CD14-positive monocyte (primary cell): ENCODE measurements around the gene WWTR1. TPM values are rescaled to one million over a fixed set of nuclear protein-coding genes. Genes with fewer than 3 reads are reported as not detected.

Experiments
- DNase-seq, 3 donors: peaks; one replicate each; pipeline ENCODE4 v3.0.0-alpha.2; 2011 to 2022
- H2AFZ ChIP-seq: 2 replicates; pipeline ENCODE4 v1.6.0; 2012; ENCODE audit warnings: mild to moderate bottlenecking, low read depth, low read length, inconsistent platforms; ENCODE audit not compliant: insufficient read depth, poor library complexity, severe bottlenecking
- H3K27ac ChIP-seq, 2 donors: 1 replicate in 1 of 2; 2 replicates in 1 of 2; pipeline ENCODE4 v1.5.1; 2012 to 2013; ENCODE audit warnings: low read length in 2 of 2, control low read depth in 1 of 2, inconsistent platforms in 1 of 2, low read depth in 1 of 2, mild to moderate bottlenecking in 1 of 2
- H3K27me3 ChIP-seq, 2 donors: one replicate each; pipeline versions ENCODE4 v1.6.0 to v1.6.1; 2011 to 2013; ENCODE audit warnings: low read length in 2 of 2; ENCODE audit not compliant: control insufficient read depth in 2 of 2, insufficient read depth in 2 of 2
- H3K36me3 ChIP-seq, 2 donors: replicated peaks in 1 of 2; 1 replicate in 1 of 2; 2 replicates in 1 of 2; pipeline versions ENCODE4 v1.5.1 to v1.6.1; 2012 to 2013; ENCODE audit warnings: low read length in 2 of 2, control low read depth in 1 of 2, inconsistent platforms in 1 of 2, mild to moderate bottlenecking in 1 of 2; ENCODE audit not compliant: insufficient read depth in 2 of 2, control insufficient read depth in 1 of 2
- H3K4me1 ChIP-seq, 2 donors: 1 replicate in 1 of 2; 2 replicates in 1 of 2; pipeline versions ENCODE4 v1.5.1 to v1.6.1; 2012 to 2013; ENCODE audit warnings: low read length in 2 of 2, control low read depth in 1 of 2, inconsistent platforms in 1 of 2, mild to moderate bottlenecking in 1 of 2, moderate library complexity in 1 of 2; ENCODE audit not compliant: insufficient read depth in 2 of 2, control insufficient read depth in 1 of 2
- H3K4me2 ChIP-seq: replicated peaks from 2 replicates; pipeline ENCODE3; 2012; ENCODE audit warnings: low read length, moderate library complexity, mild to moderate bottlenecking; ENCODE audit not compliant: poor library complexity, severe bottlenecking; ENCODE audit errors: extremely low read depth
- H3K4me3 ChIP-seq, 3 experiments: fragments of 200-600 bp in 1 of 3; sonication (generic) in 1 of 3; replicated peaks in 1 of 3; 1 replicate in 2 of 3; 2 replicates in 1 of 3; pipeline ENCODE4 v1.5.1; 2011 to 2013; ENCODE audit warnings: low read length in 3 of 3, mild to moderate bottlenecking in 3 of 3, control low read depth in 2 of 3, low read depth in 2 of 3, inconsistent platforms in 1 of 3, moderate library complexity in 1 of 3
- H3K79me2 ChIP-seq: 2 replicates; pipeline ENCODE4 v1.6.0; 2012; ENCODE audit warnings: mild to moderate bottlenecking, control low read depth, inconsistent platforms, low read length, moderate library complexity; ENCODE audit not compliant: insufficient read depth
- H3K9ac ChIP-seq: 2 replicates; pipeline ENCODE4 v1.6.0; 2017; ENCODE audit warnings: low read length, mild to moderate bottlenecking; ENCODE audit not compliant: insufficient read depth, poor library complexity, severe bottlenecking
- H3K9me3 ChIP-seq, 2 donors: replicated peaks in 1 of 2; 1 replicate in 1 of 2; 2 replicates in 1 of 2; pipeline versions ENCODE4 v1.5.1 to v1.6.1; 2012 to 2013; ENCODE audit warnings: low read length in 2 of 2, control low read depth in 1 of 2; ENCODE audit not compliant: control insufficient read depth in 1 of 2, insufficient read depth in 1 of 2
- H4K20me1 ChIP-seq: 2 replicates; pipeline ENCODE4 v1.6.0; 2012; ENCODE audit warnings: mild to moderate bottlenecking, low read length, control low read depth, moderate library complexity; ENCODE audit not compliant: insufficient read depth
- H3K27ac Mint-ChIP-seq, 7 donors: one replicate each; pipeline ENCODE4 v1.8.0; 2020; ENCODE audit warnings: mild to moderate bottlenecking in 7 of 7, mixed read lengths in 7 of 7, moderate library complexity in 6 of 7, inconsistent platforms in 2 of 7
- H3K27me3 Mint-ChIP-seq, 3 donors: one replicate each; pipeline ENCODE4 v1.8.0; 2021 to 2022; ENCODE audit warnings: low read depth in 3 of 3, mild to moderate bottlenecking in 3 of 3, mixed read lengths in 3 of 3, moderate library complexity in 3 of 3, inconsistent platforms in 1 of 3
- H3K36me3 Mint-ChIP-seq, 2 donors: one replicate each; pipeline ENCODE4 v1.8.0; 2020; ENCODE audit warnings: mixed read lengths in 2 of 2, inconsistent platforms in 1 of 2, mild to moderate bottlenecking in 1 of 2
- H3K4me1 Mint-ChIP-seq: one replicate; pipeline ENCODE4 v1.8.0; 2020; ENCODE audit warnings: mild to moderate bottlenecking, mixed read lengths
- H3K4me3 Mint-ChIP-seq, 2 donors: one replicate each; pipeline ENCODE4 v1.8.0; 2020; ENCODE audit warnings: mild to moderate bottlenecking in 2 of 2, mixed read lengths in 2 of 2, moderate library complexity in 1 of 2
- H3K9me3 Mint-ChIP-seq, 7 donors: one replicate each; pipeline ENCODE4 v1.8.0; 2020 to 2022; ENCODE audit warnings: mixed read lengths in 7 of 7, mild to moderate bottlenecking in 6 of 7, moderate library complexity in 6 of 7, inconsistent platforms in 2 of 7
- CTCF ChIP-seq: fragments of 200-600 bp; IDR thresholded peaks from one replicate; pipeline ENCODE4 v1.8.0; 2022; ENCODE audit warnings: antibody characterized with exemption, mild to moderate bottlenecking
- WGBS: methylation state at CpG from one replicate; pipeline ENCODE4 v1.1.5; 2013; ENCODE audit warnings: missing lambda C conversion rate; ENCODE audit not compliant: insufficient coverage; 5-methylcytosine and 5-hydroxymethylcytosine counted together
- intact Hi-C, 2 donors: fragments of 100-400 bp; cut with micrococcal nuclease; formaldehyde crosslinking; loops; one replicate each; pipeline versions ENCODE4 v1.15.0 to v1.15.1; 2023
- polyA plus RNA-seq, 3 donors: library from polyadenylated mRNA; depleted of rRNA in 1 of 3; unstranded in 2 of 3; stranded (reverse) in 1 of 3; fragments of 300-500 nt in 2 of 3; fragments of >200 nt in 1 of 3; fragmentation: Illumina TruSeq in 2 of 3; gene quantifications; 1 replicate in 2 of 3; 2 replicates in 1 of 3; pipeline ENCODE4 v1.2.3, GENCODE V29; 2012 to 2021

WWTR1 gene
- polyA plus RNA-seq, 3 donors = not detected

- H4K20me1 ChIP-seq = no peaks in the 10 kb centered on the region
- Mint-ChIP-seq H3K4me1 (peaks cover 6% of the 10 kb centered on the region), H3K36me3 (no peaks in the 10 kb centered on the region), H3K27me3 (peaks cover 41 to 67% (median 53%) of the 10 kb centered on the region in 3 donors), H3K9me3 (no peaks in the 10 kb centered on the region), H3K27ac (no peak overlapping the region), H3K4me3 (no peak overlapping the region)
- H3K27me3 ChIP-seq = peaks cover 10 to 61% of the 10 kb centered on the region in 2 donors
- DNase-seq = no peak
- no peak overlapping the region for H3K27ac ChIP-seq
- no peak for TF ChIP-seq CTCF
- H3K4me3 ChIP-seq = no peak overlapping the region
- H3K4me2 ChIP-seq = no peak overlapping the region
- H2AFZ ChIP-seq = no peak overlapping the region
- H3K9me3 ChIP-seq = no peaks in the 10 kb centered on the region
- no peaks in the 10 kb centered on the region for H3K36me3 ChIP-seq
- no peaks in the 10 kb centered on the region for H3K79me2 ChIP-seq
- WGBS = 80% methylated on average over 4 of the region's 7 CpGs
- intact Hi-C loops = no loop called here
- H3K4me1 ChIP-seq = no peaks in the 10 kb centered on the region
- H3K9ac ChIP-seq = no peak overlapping the region
These were observed 82.4 kb downstream of the WWTR1 start for GRCh38 chr3:149575213-149575960.

GRCh38 chr3:149572796-149573414, 84.9 kb downstream of the WWTR1 start:
- peaks cover 6% of the 10 kb centered on the region for H3K4me1 Mint-ChIP-seq
- Histone ChIP-seq H2AFZ (no peak overlapping the region), H3K9ac (no peak overlapping the region), H3K79me2 (no peaks in the 10 kb centered on the region), H3K4me3 (no peak overlapping the region), H3K36me3 (no peaks in the 10 kb centered on the region), H4K20me1 (no peaks in the 10 kb centered on the region), H3K4me1 (no peaks in the 10 kb centered on the region), H3K9me3 (no peaks in the 10 kb centered on the region), H3K4me2 (no peak overlapping the region), H3K27me3 (peaks cover 6 to 52% of the 10 kb centered on the region in 2 donors), H3K27ac (no peak overlapping the region)
- peaks cover 0 to 4% (median 0%) of the 10 kb centered on the region in 7 donors for H3K9me3 Mint-ChIP-seq
- DNase-seq = no peak
- H3K27me3 Mint-ChIP-seq = peaks cover 28 to 57% (median 47%) of the 10 kb centered on the region in 3 donors
- no peak overlapping the region for H3K4me3 Mint-ChIP-seq
- 95% methylated on average over 5 of the region's 6 CpGs for WGBS
- H3K36me3 Mint-ChIP-seq = no peaks in the 10 kb centered on the region
- intact Hi-C loops = no loop called here
- H3K27ac Mint-ChIP-seq = no peak overlapping the region
- TF ChIP-seq CTCF = no peak
